ENCODE measurements around the gene PLEKHA1. TPM values are rescaled to one million over a fixed set of nuclear protein-coding genes. Genes with fewer than 3 reads are reported as not detected.

The PLEKHA1 gene
- total and polyA plus RNA-seq, 2 donors (not counting 3 experiments of a cell fraction or from before 2014, with no cell fraction given), result 21.6 to 58.8 TPM

DNA sequence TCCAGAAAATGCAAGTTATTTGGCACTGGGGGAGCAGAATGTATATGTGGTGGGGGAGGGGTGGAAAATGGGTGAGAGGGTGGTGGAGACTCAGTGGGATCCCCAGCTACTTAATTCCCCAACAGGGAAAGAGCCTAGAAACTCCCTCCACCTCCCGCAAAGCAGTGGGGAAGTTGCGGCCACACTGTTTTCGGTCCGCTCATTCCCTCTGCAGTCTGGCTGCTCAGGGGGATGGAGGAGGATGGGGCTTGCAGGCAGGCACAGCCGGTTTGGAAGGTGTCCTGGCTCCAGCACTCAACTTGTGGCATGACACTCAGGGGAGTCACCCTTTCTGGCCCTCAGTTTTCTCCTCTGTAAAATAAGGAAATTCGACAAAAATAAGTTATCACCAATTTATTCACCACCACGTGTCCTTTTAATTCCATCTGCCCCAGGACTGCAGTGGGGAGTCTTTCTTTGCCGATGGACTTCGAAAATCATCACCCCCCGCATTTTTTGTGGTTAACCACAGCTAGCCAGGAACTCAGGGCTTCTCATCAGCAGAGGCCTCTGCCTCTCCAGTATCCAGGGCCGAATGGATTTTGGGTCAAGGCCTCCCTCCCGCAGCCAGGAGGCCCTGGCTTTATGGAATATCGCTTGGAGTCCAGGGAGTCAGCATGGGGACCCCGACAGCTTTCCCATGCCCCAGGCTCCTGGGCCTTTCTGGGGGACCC, 85.2 kb downstream of the PLEKHA1 start:
- ChIA-PET POLR2A (no interaction called here), CTCF (interaction anchor here (1.3 kb wide), 1 partner anchor 9 kb away, joined by 6 read pairs; no protein-coding TSS in a partner anchor)
- Histone ChIP-seq H2AFZ (ENCODE audit: low read depth, low read length) (no peak overlapping the region), H3K4me2 (ENCODE audit: insufficient read depth, low read length) (no peak overlapping the region), H3K4me1 (ENCODE audit: control insufficient read depth, extremely low read depth, insufficient read depth, low read length) (peaks cover 14% of the 10 kb centered on the region), H3K36me3 (ENCODE audit: control insufficient read depth in 2 of 2, extremely low read depth in 1 of 2, insufficient read depth in 2 of 2, low read length in 2 of 2) (no peaks in the 10 kb centered on the region), H3K27ac (ENCODE audit: insufficient read depth, low read depth, low read length) (no peak overlapping the region), H3K9me1 (replicated peaks; ENCODE audit: control insufficient read depth, extremely low read depth, insufficient read depth, low read length) (no peaks in the 10 kb centered on the region), H3K27me3 (ENCODE audit: control insufficient read depth in 2 of 2, insufficient read depth in 2 of 2, low read length in 2 of 2) (no peaks in the 10 kb centered on the region), H3K4me3 (replicated peaks in 1 of 3; ENCODE audit: insufficient read depth in 1 of 3, low read depth in 1 of 3, low read length in 3 of 3) (no peak overlapping the region), H4K20me1 (replicated peaks; ENCODE audit: control insufficient read depth, extremely low read depth, insufficient read depth, low read length) (no peaks in the 10 kb centered on the region), H3K9ac (replicated peaks; ENCODE audit: extremely low read depth, insufficient read depth, low read length) (no peak overlapping the region), H3K79me2 (ENCODE audit: control insufficient read depth, insufficient read depth, low read length) (peaks cover 13% of the 10 kb centered on the region), H3K9me3 (replicated peaks; ENCODE audit: control insufficient read depth, insufficient read depth, low read length) (no peaks in the 10 kb centered on the region)
- BruUV-seq (replicated peaks), result no TSS peak
- TF ChIP-seq MYC (IDR thresholded peaks at IDR 0.05; ENCODE audit: low read depth, low read length) (no peak), POLR2A (IDR thresholded peaks at IDR 0.05; ENCODE audit: low read depth, low read length) (no peak), FOS (IDR thresholded peaks at IDR 0.05; ENCODE audit: borderline replicate concordance, insufficient read depth, low read length) (no peak), JUN (IDR thresholded peaks at IDR 0.05; ENCODE audit: borderline replicate concordance, insufficient read depth, insufficient read length, low read depth) (no peak), GATA2 (IDR thresholded peaks at IDR 0.05; ENCODE audit: insufficient read depth, insufficient read length, low read depth, low read length) (no peak), POLR2AphosphoS5 (IDR thresholded peaks at IDR 0.05; ENCODE audit: insufficient read depth, low read depth, low read length) (no peak), EZH2 (IDR thresholded peaks at IDR 0.05; ENCODE audit: borderline replicate concordance, low read depth, low read length, severe bottlenecking) (no peak)
- TF ChIP-seq, protein P1, sequence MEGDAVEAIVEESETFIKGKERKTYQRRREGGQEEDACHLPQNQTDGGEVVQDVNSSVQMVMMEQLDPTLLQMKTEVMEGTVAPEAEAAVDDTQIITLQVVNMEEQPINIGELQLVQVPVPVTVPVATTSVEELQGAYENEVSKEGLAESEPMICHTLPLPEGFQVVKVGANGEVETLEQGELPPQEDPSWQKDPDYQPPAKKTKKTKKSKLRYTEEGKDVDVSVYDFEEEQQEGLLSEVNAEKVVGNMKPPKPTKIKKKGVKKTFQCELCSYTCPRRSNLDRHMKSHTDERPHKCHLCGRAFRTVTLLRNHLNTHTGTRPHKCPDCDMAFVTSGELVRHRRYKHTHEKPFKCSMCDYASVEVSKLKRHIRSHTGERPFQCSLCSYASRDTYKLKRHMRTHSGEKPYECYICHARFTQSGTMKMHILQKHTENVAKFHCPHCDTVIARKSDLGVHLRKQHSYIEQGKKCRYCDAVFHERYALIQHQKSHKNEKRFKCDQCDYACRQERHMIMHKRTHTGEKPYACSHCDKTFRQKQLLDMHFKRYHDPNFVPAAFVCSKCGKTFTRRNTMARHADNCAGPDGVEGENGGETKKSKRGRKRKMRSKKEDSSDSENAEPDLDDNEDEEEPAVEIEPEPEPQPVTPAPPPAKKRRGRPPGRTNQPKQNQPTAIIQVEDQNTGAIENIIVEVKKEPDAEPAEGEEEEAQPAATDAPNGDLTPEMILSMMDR (IDR thresholded peaks at IDR 0.05; ENCODE audit: extremely low read depth in 1 of 2, insufficient read depth in 1 of 2, low read depth in 1 of 2, low read length in 2 of 2), result no peak
- TF ChIP-seq, protein P2, sequence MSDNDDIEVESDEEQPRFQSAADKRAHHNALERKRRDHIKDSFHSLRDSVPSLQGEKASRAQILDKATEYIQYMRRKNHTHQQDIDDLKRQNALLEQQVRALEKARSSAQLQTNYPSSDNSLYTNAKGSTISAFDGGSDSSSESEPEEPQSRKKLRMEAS (IDR thresholded peaks at IDR 0.05; ENCODE audit: insufficient read depth, insufficient read length), result no peak
- dilution Hi-C loops (cut with MboI; ENCODE audit: extremely low pct_ligation_motif_present, low sequenced_read_pairs), result no loop called here
- intact Hi-C loops (cut with micrococcal nuclease), result loop anchor here (10.0 kb wide), 1 partner anchor 1955 kb away; the partner anchor contains the start of gene OAT
- DNase-seq (ENCODE audit: low read depth, low spot score) (no peak), FAIRE-seq (no peak)
